ENCODE measurements around the gene SLC6A19. TPM values are rescaled to one million over a fixed set of nuclear protein-coding genes. Genes with fewer than 3 reads are reported as not detected.
A peak's percentile ranks its signal among the peaks of the same experiment; 100 is the strongest.

SLC6A19 gene
- total and polyA plus RNA-seq, 12 donors: 0.11 TPM; not detected in 11

DNA sequence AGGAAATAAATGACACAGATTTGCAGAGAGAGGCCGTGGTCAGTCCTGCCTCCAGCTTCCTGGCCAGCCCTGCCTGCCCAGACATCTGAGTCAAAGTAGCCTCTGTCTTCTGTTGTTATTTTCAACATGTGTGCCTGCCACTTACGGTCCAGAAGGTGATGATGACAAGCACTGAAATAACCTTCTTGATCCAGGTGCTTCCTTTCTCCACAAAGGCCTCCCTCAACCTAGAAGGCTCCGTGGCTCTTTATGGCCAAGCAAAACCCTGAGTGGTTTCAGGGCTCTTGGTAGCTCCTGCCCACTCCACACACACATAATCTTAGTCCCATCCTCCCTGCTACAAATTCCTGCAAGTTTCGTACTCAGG, 34.1 kb upstream of the SLC6A19 start:
- peaks cover 0 to 12% (median 9%) of the 10 kb centered on the region in 9 donors for H3K4me1 ChIP-seq
- no peak for DNase-seq
- H3K36me3 ChIP-seq: no peaks in the 10 kb centered on the region
- 39 to 50% methylated on average over 4 of the region's 4 CpGs for WGBS, 2 donors
- intact Hi-C loops (cut with DNase I): loop anchor here in 8 of 10 donors (1.0 to 10.0 kb wide), 10 partner anchors 175 to 485 kb away; no protein-coding TSS in a partner anchor
- H3K27ac ChIP-seq: no peak overlapping the region
- ATAC-seq: peak in 1 of 8 donors; percentile 3
- no peak overlapping the region for H3K4me3 ChIP-seq
- H3K27me3 ChIP-seq: peaks cover 0 to 8% (median 0%) of the 10 kb centered on the region in 7 donors
- no peak for TF ChIP-seq CTCF (IDR thresholded peaks at IDR 0.05)
- H3K9me3 ChIP-seq: no peaks in the 10 kb centered on the region

- peak; percentile 56 to 73 for DNase-seq
- H3K4me1 ChIP-seq: peaks cover 0 to 12% (median 9%) of the 10 kb centered on the region in 9 donors
- no peaks in the 10 kb centered on the region for H3K36me3 ChIP-seq
- ATAC-seq: peak; percentile 53 to 88 (median 79)
- peak overlapping the region in 7 of 10 donors; percentile 4 to 29 (median 16) for H3K4me3 ChIP-seq
- 15 to 17% methylated on average over 28 of the region's 28 CpGs for WGBS, 2 donors
- H3K27ac ChIP-seq: no peak overlapping the region
- TF ChIP-seq CTCF (IDR thresholded peaks at IDR 0.05): peak; percentile 42 to 74 (median 66)
- peaks cover 0 to 8% (median 0%) of the 10 kb centered on the region in 7 donors for H3K27me3 ChIP-seq
- intact Hi-C loops (cut with DNase I): loop anchor here in 9 of 10 donors (1.0 to 10.0 kb wide), 11 partner anchors 176 to 484 kb away; no protein-coding TSS in a partner anchor
- H3K9me3 ChIP-seq: no peaks in the 10 kb centered on the region
These were observed 33.4 kb upstream of the SLC6A19 start for GRCh38 chr5:1167728-1168709.

GRCh38 chr5:1168796-1169195, 32.6 kb upstream of the SLC6A19 start:
- H3K4me1 ChIP-seq: peaks cover 0 to 12% (median 9%) of the 10 kb centered on the region in 9 donors
- no peak for TF ChIP-seq CTCF (IDR thresholded peaks at IDR 0.05)
- ATAC-seq (no peak), DNase-seq (no peak)
- no peaks in the 10 kb centered on the region for H3K9me3 ChIP-seq
- no peak overlapping the region for H3K4me3 ChIP-seq
- H3K27ac ChIP-seq: no peak overlapping the region
- WGBS, 2 donors: 92 to 94% methylated on average over 16 of the region's 16 CpGs
- intact Hi-C loops (cut with DNase I): loop anchor here in 9 of 10 donors (2.0 to 10.0 kb wide), 9 partner anchors 176 to 484 kb away; no protein-coding TSS in a partner anchor
- no peaks in the 10 kb centered on the region for H3K36me3 ChIP-seq
- H3K27me3 ChIP-seq: peaks cover 0 to 8% (median 0%) of the 10 kb centered on the region in 7 donors
